A549 (cell line): ENCODE data around the gene ADRA2A.

Experiments
- CTCF ChIP-seq: fragments of >200 bp; sonication (Bioruptor Twin); formaldehyde crosslinking; IDR thresholded peaks from 3 replicates; pipeline ENCODE4 v1.5.1; 2016
- EP300 ChIP-seq, 2 experiments: fragments of >200 bp; sonication (Bioruptor Twin); formaldehyde crosslinking; IDR thresholded peaks; 2 replicates in 1 of 2; 3 replicates in 1 of 2; pipeline ENCODE4 v1.6.1; 2016 to 2017
- POLR2A ChIP-seq: IDR thresholded peaks from 2 replicates; pipeline ENCODE4 v1.6.1; 2012; ENCODE audit warnings: mild to moderate bottlenecking, low read length
- SMC3 ChIP-seq: fragments of >200 bp; sonication (Bioruptor Twin); formaldehyde crosslinking; IDR thresholded peaks from 3 replicates; pipeline ENCODE4 v1.6.1; 2018; ENCODE audit warnings: inconsistent platforms
- ZSCAN20 ChIP-seq: fragments of 250-450 bp; sonication (Bioruptor Pico); IDR thresholded peaks from 2 replicates; pipeline ENCODE4 v1.8.0; 2022; ENCODE audit warnings: mild to moderate bottlenecking, moderate library complexity
- TF ChIP-seq, protein P1 (sequence below): fragments of 250-450 bp; sonication (Bioruptor Pico); IDR thresholded peaks from 2 replicates; pipeline ENCODE4 v1.5.0; 2020; ENCODE audit warnings: low read depth, mild to moderate bottlenecking, moderate library complexity

DNA sequence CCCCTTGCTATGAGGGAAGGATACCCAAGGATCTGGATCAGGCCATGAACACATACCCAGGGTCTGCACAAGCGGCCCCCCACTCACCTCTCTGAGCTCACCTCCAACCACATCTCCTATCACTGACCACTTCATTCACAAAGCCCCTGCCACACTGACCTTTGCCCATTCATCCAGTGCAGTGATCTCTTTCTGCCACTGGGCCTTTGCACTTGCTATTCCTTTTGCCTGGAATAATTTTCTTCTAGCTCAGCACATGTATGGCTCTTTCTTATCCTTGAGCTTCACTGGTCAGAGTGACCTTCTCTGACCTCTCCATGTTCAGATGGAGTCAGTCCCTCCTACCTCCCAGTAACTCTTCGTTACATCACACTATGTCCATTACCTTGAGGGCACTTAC is 48.3 kb downstream of the ADRA2A start:
- TF ChIP-seq CTCF: no peak
- no peak for TF ChIP-seq POLR2A
- TF ChIP-seq EP300 (IDR thresholded peaks at IDR 0.05): no peak
- TF ChIP-seq, protein P1, sequence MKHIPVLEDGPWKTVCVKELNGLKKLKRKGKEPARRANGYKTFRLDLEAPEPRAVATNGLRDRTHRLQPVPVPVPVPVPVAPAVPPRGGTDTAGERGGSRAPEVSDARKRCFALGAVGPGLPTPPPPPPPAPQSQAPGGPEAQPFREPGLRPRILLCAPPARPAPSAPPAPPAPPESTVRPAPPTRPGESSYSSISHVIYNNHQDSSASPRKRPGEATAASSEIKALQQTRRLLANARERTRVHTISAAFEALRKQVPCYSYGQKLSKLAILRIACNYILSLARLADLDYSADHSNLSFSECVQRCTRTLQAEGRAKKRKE (CRISPR knock-in tag): no peak
- no peak for TF ChIP-seq ZSCAN20
- no peak for TF ChIP-seq SMC3
